ENCODE results near the gene RRBP1.

- TF ChIP-seq CTCF (IDR thresholded peaks at IDR 0.05) (no peak), POLR2A (IDR thresholded peaks at IDR 0.05) (no peak), POLR2AphosphoS5 (IDR thresholded peaks at IDR 0.05) (no peak)
Observed at GRCh38 chr20:17655286-17655651, 26.8 kb downstream of the RRBP1 start.

Data from breast epithelium (tissue), 3 donors.